GM23248 (cell line): ENCODE measurements around the gene THADA.

Experiments used
- EZH2 ChIP-seq: fragments of 200-600 bp; sonication (generic); IDR thresholded peaks from 2 replicates; pipeline ENCODE4 v1.6.1; 2018; ENCODE audit warnings: antibody characterized with exemption, mild to moderate bottlenecking; ENCODE audit not compliant: insufficient read depth, poor library complexity, severe bottlenecking
- EZH2phosphoT487 ChIP-seq: fragments of 200-600 bp; sonication (generic); IDR thresholded peaks from 2 replicates; pipeline ENCODE4 v1.6.1; 2018; ENCODE audit warnings: antibody characterized with exemption, moderate library complexity, mild to moderate bottlenecking, low read depth; ENCODE audit not compliant: insufficient read depth

DNA sequence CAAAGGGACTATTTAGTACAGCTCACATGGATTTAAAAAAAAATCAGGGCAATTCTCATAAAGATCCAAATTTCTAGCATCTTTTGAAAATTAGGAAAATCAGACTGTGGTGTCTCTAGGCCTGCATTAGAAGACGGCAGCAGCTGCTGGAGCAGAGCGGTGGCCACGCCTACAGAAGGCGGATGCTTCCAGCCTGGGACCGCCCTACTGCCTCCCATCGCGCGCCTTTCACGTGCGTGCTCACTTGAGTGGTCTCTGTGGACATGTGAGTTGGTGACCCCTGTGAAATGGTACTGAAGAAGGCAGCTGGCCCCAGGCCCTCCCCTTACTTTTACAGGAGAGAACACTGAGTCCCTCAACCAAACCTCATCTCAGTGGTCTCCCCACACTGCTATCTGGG lies 354.3 kb downstream of the THADA start:
- TF ChIP-seq EZH2 (no peak), EZH2phosphoT487 (no peak)
